Stimulated activated CD8-positive, alpha-beta memory T cell treated with anti-CD3 and anti-CD28 coated beads, Interleukin-15, amount 100 ng/mL, for 1 hour (primary cell): ENCODE results near the gene ZMYND10.

Experiments used
- DNase-seq: peaks from one replicate; pipeline ENCODE4 v3.0.0-alpha.2; 2020; ENCODE audit warnings: low read depth

The ZMYND10 gene

GRCh38 chr3:50345586-50346234 is at the start of gene ZMYND10:
Gene ZMYND10, minus strand, starts transcription at chr3:50345732. Its CDS starts 153 bp downstream, at chr3:50345579.
- no peak for DNase-seq

GRCh38 chr3:50393061-50393460 is 47.5 kb upstream of the ZMYND10 start:
- no peak for DNase-seq

- DNase-seq: no peak
Measured at GRCh38 chr3:50392101-50392715, 46.7 kb upstream of the ZMYND10 start.

- DNase-seq: no peak
Measured at GRCh38 chr3:50390508-50391224, 45.1 kb upstream of the ZMYND10 start.

GRCh38 chr3:50389414-50389767 is 43.9 kb upstream of the ZMYND10 start:
- no peak for DNase-seq

- DNase-seq: no peak
Measured at GRCh38 chr3:50388720-50389413, 43.3 kb upstream of the ZMYND10 start.

- DNase-seq: no peak
Measured at GRCh38 chr3:50388016-50388719, 42.6 kb upstream of the ZMYND10 start.

- DNase-seq: no peak
Measured at GRCh38 chr3:50385754-50386153, 40.2 kb upstream of the ZMYND10 start.

GRCh38 chr3:50383750-50384149 is 38.2 kb upstream of the ZMYND10 start:
- no peak for DNase-seq

GRCh38 chr3:50382722-50383121 is 37.2 kb upstream of the ZMYND10 start:
- DNase-seq: no peak

GRCh38 chr3:50381383-50381782 is 35.9 kb upstream of the ZMYND10 start:
- no peak for DNase-seq

- no peak for DNase-seq
Measured at GRCh38 chr3:50380405-50381085, 35.0 kb upstream of the ZMYND10 start.

GRCh38 chr3:50378757-50379156 is 33.2 kb upstream of the ZMYND10 start:
- no peak for DNase-seq

- no peak for DNase-seq
Measured at GRCh38 chr3:50378024-50378423, 32.5 kb upstream of the ZMYND10 start.

- DNase-seq: no peak
Measured at GRCh38 chr3:50375258-50375931, 29.9 kb upstream of the ZMYND10 start.

- no peak for DNase-seq
Measured at GRCh38 chr3:50374363-50375257, 29.1 kb upstream of the ZMYND10 start.

- DNase-seq: no peak
Measured at GRCh38 chr3:50373146-50374051, 27.9 kb upstream of the ZMYND10 start.

- DNase-seq: no peak
Measured at GRCh38 chr3:50372349-50372748, 26.8 kb upstream of the ZMYND10 start.

GRCh38 chr3:50371133-50371685 is 25.7 kb upstream of the ZMYND10 start:
- no peak for DNase-seq
